GM18502 (cell line): ENCODE data around the gene GNG14.
"Not testable (repeated sequence)": the region's sequence is repeated elsewhere in the genome, so short reads cannot be mapped to it uniquely, and the experiment has no call there.

Source experiments
- ATAC-seq: cut with Tn5 transposase; IDR thresholded peaks from one replicate; pipeline ENCODE4 v1.9.1; 2021; ENCODE audit warnings: mild to moderate bottlenecking; ENCODE audit not compliant: unreplicated experiment, poor library complexity

Gene GNG14

GRCh38 chr19:12695096-12695495 is 7.3 kb downstream of the GNG14 start:
- ATAC-seq: no peak

DNA sequence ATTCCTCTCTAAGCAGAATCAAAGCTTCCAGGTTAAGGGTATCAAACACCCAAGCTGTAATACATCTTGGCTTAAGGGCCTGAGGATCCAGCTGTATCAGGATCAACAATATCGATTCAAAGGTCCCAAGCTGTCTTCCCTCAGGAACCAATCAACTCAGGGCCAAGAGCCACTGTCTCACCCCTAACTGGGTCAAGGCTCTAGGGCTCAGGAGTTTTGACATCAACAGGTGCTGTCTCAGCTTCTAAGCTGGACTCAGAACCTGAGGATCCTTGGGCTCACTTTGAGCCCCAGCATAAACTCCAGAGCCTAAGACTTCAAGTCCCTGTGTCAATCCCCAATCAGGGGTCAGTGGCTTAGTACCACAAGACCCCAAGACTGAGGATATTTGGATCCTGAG is 7.7 kb downstream of the GNG14 start:
- ATAC-seq: no peak

GRCh38 chr19:12695997-12696365 is 8.2 kb downstream of the GNG14 start:
- peak; percentile 13 for ATAC-seq

DNA sequence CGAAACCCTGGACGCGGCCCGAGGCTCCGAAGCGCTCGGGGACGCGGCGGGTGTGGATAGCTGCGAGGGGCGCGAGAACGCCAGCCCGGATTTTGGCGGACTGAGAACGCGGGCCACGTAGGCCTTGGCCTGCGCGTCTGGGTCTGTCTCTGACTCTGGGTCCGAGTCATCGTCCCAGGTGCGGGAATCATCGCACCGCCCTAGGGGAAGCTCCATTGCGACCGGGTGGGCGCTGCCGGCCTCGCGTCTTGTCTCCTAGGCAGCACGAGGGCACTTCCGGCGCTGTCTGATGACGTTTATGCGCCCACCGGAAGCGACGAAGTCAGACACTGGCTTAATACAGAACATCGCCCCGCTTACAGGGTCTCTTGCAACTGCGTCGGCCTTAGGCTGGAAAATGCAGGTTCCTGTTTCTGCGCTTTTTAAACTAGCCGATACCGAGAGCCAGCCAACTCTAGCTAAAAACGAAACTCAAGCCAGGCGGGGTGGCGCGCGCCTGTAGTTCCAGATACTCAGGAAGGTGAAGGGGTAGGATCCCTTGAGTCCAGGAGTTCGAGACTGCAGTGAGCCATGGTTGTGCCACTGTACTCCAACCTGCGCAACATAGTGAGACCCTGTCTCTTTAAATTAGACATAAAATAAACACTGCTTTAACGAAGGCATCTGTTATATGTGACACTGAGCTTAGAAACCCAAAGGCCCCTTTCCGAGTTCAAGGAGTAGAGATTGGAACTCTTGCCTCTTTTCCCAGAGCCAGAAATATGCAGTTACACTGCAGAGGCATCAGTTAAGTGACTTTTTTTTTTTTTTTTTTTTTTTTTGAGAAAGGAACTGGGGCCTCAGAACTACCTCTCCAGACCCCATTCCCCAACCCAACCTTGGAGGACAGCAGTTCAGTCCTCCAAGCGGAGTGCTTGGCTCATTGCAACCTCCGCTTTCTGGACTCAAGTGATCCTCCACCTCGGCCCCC is 8.9 kb downstream of the GNG14 start, which contains the start of gene FBXW9:
TSS of gene FBXW9 (minus strand) at position 266 of the 970 bp plus-strand sequence. CDS start at position 216, 50 bp downstream.
- ATAC-seq: peak; percentile 77

GRCh38 chr19:12697425-12697824 is 9.6 kb downstream of the GNG14 start:
- not testable (repeated sequence) for ATAC-seq

DNA sequence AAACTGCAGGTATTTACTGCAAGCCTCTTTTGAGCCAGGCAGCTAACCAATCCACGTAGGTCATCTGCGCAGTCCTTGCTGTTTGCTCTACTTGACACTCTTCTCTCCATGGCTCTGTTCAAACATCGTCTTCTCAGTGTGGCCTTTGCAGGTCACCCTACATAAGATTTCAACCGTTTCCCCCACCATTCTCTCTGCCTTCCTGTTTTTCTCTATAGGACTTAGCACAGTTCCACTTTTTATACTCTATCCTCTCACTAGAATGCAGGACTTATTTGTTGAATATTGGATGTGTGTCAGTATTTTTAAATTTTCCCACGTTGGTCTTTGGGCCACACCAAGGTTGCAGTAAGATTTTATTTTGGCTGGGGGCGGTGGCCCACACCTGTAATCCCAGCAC is 10.3 kb downstream of the GNG14 start:
- ATAC-seq: no peak

- ATAC-seq: no peak
These were observed 13.9 kb downstream of the GNG14 start for GRCh38 chr19:12701596-12702282.

DNA sequence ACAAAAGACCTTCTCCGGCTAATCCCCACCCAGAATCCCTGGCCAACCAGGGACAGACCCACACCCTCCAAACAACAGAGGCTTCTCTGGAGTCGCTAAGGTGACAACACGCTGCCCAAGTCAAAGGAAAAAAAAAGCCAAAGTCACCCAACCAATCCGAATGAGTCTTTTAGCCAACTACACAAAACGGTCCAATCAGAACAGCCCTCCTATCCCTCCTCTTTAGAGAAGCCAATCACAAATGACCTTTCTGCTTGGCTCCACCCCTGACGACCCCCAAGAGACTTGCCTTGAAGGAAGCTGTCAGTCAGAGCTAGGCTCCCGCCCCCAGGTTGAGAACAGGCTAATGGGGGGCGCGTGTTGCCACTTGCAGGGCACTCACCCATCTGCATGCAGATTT is 15.2 kb downstream of the GNG14 start:
- ATAC-seq: no peak

DNA sequence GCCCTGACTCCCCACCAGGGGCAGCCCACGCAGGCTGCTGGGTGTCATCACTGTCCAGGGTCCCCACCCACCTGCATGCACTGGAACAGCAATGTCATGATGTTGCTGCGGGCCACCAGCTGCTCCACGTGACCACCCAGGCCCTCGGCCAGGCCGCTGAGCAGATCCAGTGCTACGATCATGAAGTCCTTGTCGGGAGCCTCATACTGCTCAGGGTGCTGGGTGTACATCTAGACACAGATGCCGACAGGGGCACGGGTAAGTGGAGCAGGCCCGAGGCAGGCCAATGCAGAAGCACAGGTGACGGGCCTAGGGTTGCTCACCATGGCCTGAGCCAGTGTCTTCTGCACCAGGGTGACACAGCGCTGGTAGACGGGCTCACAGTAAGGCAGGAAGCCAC is 17.4 kb downstream of the GNG14 start:
- ATAC-seq: no peak

DNA sequence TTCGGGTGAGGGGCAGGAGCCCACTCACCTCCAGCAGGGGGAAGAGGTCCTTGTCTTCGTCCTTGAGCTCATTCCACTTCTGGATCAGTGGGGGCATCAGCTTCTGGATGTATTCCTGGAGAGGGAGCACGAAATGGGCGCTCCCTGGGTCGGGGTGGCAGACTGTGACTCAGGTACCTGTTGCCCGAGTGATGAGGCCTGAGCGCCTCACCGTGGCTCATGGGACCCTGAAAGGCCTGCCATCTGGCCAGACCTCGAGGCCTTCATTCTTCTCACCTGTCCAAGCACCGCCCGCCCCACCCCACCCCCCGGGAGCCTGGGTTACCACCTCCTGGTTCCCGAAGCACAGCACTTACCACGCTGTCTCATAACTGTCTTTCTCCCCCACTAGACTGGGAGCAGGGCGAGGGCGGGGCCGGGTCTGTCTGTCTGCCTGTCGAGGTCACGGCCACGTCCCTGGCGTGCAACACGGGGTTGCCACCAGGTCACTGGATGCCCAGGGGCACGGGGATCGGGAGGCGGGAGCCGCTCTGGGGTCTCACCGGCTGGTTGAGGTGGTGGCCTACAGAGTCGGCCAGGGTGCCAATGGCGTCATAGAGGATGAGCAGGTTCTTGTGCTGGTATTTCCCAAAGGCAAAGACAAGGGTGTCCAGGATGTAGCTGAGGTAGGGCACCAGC is 18.0 kb downstream of the GNG14 start:
- no peak for ATAC-seq

DNA sequence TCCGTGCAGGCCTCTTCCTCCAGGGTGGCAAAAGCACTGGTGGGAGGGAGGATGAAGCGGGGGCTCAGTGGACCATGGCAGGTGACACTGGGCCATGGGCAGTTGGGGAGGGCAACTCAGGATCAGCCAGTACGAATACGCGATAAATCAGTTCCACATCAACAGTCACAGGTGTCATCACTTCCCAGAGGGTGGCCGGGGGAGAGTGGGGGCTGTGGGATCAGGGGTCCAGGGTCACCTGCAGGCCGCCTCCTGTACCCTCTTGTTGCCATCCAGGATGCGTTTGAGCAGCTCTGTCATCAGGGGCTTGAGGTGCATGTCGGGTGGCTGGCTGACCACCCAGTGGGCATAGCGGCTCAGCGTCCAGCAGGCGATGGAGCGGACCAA is 18.5 kb downstream of the GNG14 start:
- ATAC-seq: no peak

- ATAC-seq: no peak
These were observed 20.8 kb downstream of the GNG14 start for GRCh38 chr19:12708641-12709040.

DNA sequence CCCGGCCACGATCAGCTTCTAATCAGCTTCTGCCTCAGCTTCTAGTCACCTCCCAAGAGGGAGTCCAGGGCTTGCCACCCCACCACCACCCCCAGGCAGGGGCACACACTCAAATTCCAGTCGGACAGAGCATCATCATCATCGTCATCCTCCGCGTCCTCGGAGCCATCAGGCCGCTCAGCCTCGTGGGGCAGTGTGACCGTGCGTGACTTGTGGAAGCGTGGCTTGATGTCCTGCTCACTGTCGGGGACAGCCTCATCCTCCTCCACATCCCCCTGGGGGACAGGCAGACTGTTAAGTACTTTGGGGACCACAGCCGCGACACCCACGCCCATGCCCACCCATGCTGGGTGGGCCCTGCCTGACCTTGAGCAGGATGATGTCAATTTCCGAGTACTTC is 23.4 kb downstream of the GNG14 start:
- ATAC-seq: no peak

GRCh38 chr19:12712077-12712476 is 24.3 kb downstream of the GNG14 start:
- not testable (repeated sequence) for ATAC-seq

- ATAC-seq: not testable (repeated sequence)
These were observed 25.5 kb downstream of the GNG14 start for GRCh38 chr19:12713304-12713703.

DNA sequence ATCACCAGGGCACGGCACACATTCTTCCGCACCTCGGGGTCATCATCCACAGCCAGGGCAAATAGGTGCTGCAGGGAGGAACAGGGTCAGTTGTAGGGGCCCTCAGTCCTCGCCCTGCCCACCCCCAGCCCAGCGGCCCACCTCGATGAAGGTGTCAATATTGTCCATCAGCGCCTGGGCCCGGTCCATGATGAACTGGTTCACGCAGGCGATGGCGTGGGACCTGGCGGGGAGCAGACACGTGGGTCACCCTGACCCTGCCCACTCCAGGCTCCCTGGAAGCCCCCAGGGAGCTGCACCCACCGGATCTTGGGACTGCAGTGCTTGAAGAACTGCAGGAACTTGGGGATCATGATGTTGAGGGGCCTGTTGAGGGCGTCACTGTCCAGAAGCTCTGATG is 27.3 kb downstream of the GNG14 start:
- ATAC-seq: no peak

DNA sequence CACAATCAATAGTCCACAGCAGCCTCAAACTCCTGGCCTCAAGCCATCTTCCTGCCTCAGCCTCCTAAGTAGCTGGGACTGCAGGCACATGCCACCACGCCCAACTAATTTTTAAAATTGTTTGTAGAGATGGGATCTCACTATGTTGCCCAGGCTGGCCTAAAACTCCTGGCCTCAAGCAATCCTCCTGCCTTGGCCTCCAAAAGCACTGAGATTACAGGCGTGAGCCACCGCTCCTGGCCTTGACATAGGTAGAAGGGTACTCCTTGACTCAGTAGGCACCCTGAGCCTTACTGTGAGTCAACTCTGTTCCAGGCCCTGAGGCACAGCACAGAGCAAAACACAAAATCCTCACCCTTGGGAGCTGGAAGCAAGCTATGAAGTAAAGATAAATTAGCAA is 28.1 kb downstream of the GNG14 start:
- no peak for ATAC-seq

GRCh38 chr19:12720296-12720695 is 32.5 kb downstream of the GNG14 start:
- no peak for ATAC-seq

- ATAC-seq: no peak
These were observed 33.3 kb downstream of the GNG14 start for GRCh38 chr19:12720851-12721655.
